ENCODE results near the gene C5.
A peak's percentile ranks its signal among the peaks of the same experiment; 100 is the strongest.

C5 gene

GRCh38 chr9:120904061-120904977 lies 145.8 kb downstream of the C5 start:
- peak; percentile 82 for DNase-seq

- DNase-seq = peak; percentile 31
Measured at GRCh38 chr9:120902569-120903535, 147.2 kb downstream of the C5 start.

Measured in CD4-positive, alpha-beta T cell treated with Interleukin-10 for 1 hour (primary cell).